GM19023 (cell line): ENCODE results near the gene SMIM38.

Experiments used
- ATAC-seq: cut with Tn5 transposase; IDR thresholded peaks from one replicate; pipeline ENCODE4 v1.9.1; 2021; ENCODE audit warnings: mild to moderate bottlenecking, moderate library complexity; ENCODE audit not compliant: unreplicated experiment

Gene SMIM38

GRCh38 chr11:69174841-69175240 lies 19.1 kb downstream of the SMIM38 start:
- ATAC-seq: no peak

- ATAC-seq: no peak
These were observed 23.2 kb downstream of the SMIM38 start for GRCh38 chr11:69178819-69179482.

GRCh38 chr11:69180226-69180625 lies 24.5 kb downstream of the SMIM38 start:
- ATAC-seq: no peak

- no peak for ATAC-seq
These were observed 25.0 kb downstream of the SMIM38 start for GRCh38 chr11:69180726-69181125.

- ATAC-seq: no peak
These were observed 27.9 kb downstream of the SMIM38 start for GRCh38 chr11:69183613-69184012.

GRCh38 chr11:69186316-69187260 lies 30.9 kb downstream of the SMIM38 start:
- ATAC-seq: no peak

- ATAC-seq: no peak
These were observed 31.9 kb downstream of the SMIM38 start for GRCh38 chr11:69187540-69188065.

- no peak for ATAC-seq
These were observed 33.3 kb downstream of the SMIM38 start for GRCh38 chr11:69189059-69189458.

- ATAC-seq: no peak
These were observed 35.2 kb downstream of the SMIM38 start for GRCh38 chr11:69190796-69191536.

GRCh38 chr11:69192301-69192721 lies 36.6 kb downstream of the SMIM38 start:
- no peak for ATAC-seq

GRCh38 chr11:69193151-69193550 lies 37.4 kb downstream of the SMIM38 start:
- no peak for ATAC-seq

- no peak for ATAC-seq
These were observed 37.9 kb downstream of the SMIM38 start for GRCh38 chr11:69193629-69194028.

GRCh38 chr11:69194396-69194795 lies 38.7 kb downstream of the SMIM38 start:
- ATAC-seq: no peak

- ATAC-seq: no peak
These were observed 39.2 kb downstream of the SMIM38 start for GRCh38 chr11:69194956-69195355.

GRCh38 chr11:69195824-69196782 lies 40.4 kb downstream of the SMIM38 start:
- ATAC-seq: no peak

GRCh38 chr11:69196783-69197169 lies 41.0 kb downstream of the SMIM38 start:
- ATAC-seq: no peak

- ATAC-seq: no peak
These were observed 43.3 kb downstream of the SMIM38 start for GRCh38 chr11:69198891-69199582.

- ATAC-seq: no peak
These were observed 44.0 kb downstream of the SMIM38 start for GRCh38 chr11:69199583-69200315.
